ENCODE results near the gene TOR3A. TPM values are rescaled to one million over a fixed set of nuclear protein-coding genes. Genes with fewer than 3 reads are reported as not detected.
"Not testable (repeated sequence)": the region's sequence is repeated elsewhere in the genome, so short reads cannot be mapped to it uniquely, and the experiment has no call there.

TOR3A gene
- total RNA-seq (2014; rRNA removed; shearing (Covaris generic)), result 82.1 and 98.0 TPM in 2 replicates
- 140 and 227 TPM in 2 replicates for polyA plus RNA-seq (2014; cell fraction: nucleus; rRNA removed)

DNA sequence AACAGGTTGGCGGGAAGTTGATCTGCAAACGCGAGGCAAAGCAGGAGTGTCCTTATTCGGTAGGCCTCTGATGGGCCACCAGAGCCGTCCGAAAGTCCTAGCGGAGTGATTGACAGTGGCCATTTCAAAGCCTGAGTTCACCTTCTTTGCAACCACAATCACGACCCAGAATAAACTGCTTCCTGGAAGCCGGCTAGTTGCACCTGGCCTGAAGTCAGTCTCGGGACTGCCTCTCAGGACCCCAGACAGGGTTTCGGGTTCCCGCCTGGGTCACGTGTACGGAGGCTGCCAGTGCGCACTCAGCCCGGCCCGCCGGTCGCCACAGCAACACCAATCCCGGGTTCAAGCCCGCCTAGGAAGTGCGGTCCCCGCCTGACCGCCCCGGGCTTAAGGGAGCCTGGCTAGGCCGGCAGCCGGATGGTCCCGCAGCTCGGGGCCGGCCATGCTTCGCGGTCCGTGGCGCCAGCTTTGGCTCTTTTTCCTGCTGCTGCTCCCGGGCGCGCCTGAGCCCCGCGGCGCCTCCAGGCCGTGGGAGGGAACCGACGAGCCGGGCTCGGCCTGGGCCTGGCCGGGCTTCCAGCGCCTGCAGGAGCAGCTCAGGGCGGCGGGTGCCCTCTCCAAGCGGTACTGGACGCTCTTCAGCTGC, at the start of gene TOR3A:
Gene TOR3A (plus strand): TSS at position 384 of the 646 bp plus-strand sequence. CDS start 59 bp downstream, at position 443.
- DNase-seq (ENCODE audit: extremely low read depth, low read depth), result peak; percentile 85

GRCh38 chr1:179034720-179035119, 47.1 kb upstream of the TOR3A start:
- DNase-seq (ENCODE audit: extremely low read depth, low read depth), result no peak

GRCh38 chr1:179036844-179037465, 44.9 kb upstream of the TOR3A start:
- DNase-seq (ENCODE audit: extremely low read depth, low read depth), result no peak

DNA sequence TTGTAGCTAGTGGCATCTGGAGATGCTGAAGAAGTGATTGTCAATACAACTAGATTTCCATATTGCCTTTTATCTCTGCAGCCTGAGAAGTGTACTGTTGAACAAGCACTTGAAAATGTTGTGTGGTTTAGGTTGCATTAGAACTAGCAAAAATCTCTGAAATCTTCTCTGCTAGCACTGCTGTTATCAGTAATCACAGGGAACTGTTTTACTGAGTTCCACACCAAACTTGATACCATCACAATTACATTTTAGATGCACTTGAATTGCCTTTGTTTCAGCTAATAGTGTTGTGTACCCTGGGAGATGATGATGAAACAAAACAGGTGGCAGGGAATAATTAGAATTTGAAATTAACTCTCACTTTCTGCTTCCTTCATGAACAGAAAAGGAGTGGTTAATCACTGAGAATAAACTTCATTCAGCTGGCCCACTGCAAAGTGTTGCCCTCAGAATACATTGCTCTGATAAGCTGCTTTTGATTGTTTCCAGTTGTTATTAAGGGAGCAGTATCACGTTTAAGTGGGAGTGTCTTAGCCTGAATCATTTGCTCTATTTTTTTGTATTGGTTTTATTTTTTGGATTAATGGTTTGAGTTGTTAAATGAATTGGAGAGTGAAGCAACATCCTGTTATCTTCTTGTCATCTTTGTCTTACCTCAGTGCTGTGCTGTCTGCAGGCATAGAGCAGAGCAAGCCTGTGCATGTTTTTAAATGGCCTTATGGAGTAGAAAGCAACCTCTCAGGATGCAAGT, 43.2 kb upstream of the TOR3A start:
- no peak for DNase-seq (ENCODE audit: extremely low read depth, low read depth)

DNA sequence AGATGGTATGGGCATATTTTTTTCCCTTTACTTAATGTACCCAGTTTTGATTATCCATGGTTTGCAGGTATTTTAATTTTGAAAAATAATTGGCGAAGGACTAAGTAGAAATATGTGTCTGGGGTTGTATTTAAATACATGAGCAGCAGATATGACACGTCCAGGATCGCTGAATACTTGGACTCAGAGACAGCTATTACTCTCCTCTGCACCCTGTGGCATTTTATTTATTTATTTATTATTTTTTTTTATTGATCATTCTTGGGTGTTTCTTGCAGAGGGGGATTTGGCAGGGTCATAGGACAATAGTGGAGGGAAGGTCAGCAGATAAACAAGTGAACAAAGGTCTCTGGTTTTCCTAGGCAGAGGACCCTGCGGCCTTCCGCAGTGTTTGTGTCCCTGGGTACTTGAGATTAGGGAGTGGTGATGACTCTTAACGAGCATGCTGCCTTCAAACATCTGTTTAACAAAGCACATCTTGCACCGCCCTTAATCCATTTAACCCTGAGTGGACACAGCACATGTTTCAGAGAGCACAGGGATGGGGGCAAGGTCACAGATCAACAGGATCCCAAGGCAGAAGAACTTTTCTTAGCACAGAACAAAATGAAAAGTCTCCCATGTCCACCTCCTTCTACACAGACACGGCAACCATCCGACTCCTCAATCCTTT, 42.2 kb upstream of the TOR3A start:
- DNase-seq (ENCODE audit: extremely low read depth, low read depth), result not testable (repeated sequence)

- DNase-seq (ENCODE audit: extremely low read depth, low read depth), result not testable (repeated sequence)
Measured at GRCh38 chr1:179040175-179040551, 41.7 kb upstream of the TOR3A start.

GRCh38 chr1:179042087-179042486, 39.8 kb upstream of the TOR3A start:
- no peak for DNase-seq (ENCODE audit: extremely low read depth, low read depth)

GRCh38 chr1:179042700-179043099, 39.2 kb upstream of the TOR3A start:
- DNase-seq (ENCODE audit: extremely low read depth, low read depth), result no peak

- DNase-seq (ENCODE audit: extremely low read depth, low read depth), result no peak
Measured at GRCh38 chr1:179043266-179043665, 38.6 kb upstream of the TOR3A start.

DNA sequence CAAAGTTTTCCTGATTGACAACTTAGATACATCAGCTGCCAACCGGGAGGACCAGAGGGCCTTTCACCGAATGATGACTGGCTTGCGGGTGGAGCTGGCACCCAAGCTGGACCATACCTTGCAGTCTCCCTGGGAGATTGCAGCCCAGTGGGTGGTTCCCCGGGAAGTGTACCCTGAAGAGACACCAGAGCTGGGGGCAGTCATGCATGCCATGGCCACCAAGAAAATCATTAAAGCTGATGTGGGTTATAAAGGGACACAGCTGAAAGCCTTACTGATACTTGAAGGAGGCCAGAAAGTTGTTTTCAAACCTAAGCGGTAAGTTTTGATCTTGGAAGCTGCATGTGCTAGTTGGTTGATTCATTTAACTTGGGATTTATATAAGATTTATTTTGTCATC, 38.0 kb upstream of the TOR3A start:
- DNase-seq (ENCODE audit: extremely low read depth, low read depth), result no peak

GRCh38 chr1:179046808-179047635, 34.8 kb upstream of the TOR3A start:
- no peak for DNase-seq (ENCODE audit: extremely low read depth, low read depth)

DNA sequence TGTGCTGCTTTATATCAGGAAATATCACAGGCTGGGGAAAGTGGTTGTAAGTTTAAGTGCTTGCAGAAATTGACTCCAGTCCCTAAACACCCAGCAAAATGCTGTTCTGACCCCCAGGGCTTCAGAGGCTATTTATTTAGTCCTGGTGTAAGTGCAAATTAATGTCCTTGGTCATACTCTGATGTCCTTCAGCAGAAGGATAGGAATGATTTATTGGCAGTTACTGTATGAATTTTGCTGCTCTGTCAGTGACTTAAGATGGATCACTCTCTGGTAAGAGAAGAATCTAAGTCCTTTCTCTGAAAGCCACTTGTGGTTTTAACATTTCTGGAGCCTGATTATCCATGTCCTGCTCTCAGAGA, 34.3 kb upstream of the TOR3A start:
- no peak for DNase-seq (ENCODE audit: extremely low read depth, low read depth)

- DNase-seq (ENCODE audit: extremely low read depth, low read depth), result no peak
Measured at GRCh38 chr1:179048339-179049124, 33.3 kb upstream of the TOR3A start.

DNA sequence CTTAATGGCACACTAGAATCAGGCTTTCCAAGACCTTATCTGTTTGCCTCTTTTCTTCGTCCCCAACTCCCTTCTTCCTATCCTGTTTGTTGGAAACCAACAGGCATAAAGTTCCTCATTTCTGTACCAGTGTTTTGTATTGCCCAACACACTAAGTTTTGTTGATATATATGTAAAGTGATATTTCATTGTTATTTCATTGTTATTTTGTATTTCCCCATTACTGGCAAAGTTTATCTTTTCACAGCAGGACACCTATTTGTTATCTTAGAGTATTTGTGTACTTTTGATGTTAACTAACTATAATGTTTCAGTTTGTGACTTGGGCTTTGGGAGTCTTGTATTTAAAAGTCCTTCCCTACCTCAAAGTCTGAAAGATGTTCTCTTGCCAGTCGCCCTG, 29.1 kb upstream of the TOR3A start:
- no peak for DNase-seq (ENCODE audit: extremely low read depth, low read depth)

GRCh38 chr1:179053486-179053885, 28.4 kb upstream of the TOR3A start:
- DNase-seq (ENCODE audit: extremely low read depth, low read depth), result no peak

DNA sequence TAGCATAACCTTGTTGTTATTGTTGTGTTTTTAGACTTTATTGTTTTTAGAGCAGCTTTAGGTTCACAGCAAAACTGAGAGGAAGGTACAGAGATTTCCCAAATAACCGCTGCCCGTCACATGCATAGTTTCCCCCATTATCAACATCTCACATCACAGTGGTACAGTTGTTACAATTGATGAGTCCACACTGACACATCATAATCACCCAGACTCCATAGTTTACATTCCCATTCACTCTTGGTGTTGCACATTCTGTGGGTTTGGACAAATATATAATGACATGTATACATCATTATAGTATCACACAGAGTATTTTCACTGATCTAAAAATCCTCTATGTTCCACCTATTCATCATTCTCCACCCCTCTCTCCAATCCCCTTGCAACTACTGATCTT, 25.9 kb upstream of the TOR3A start:
- no peak for DNase-seq (ENCODE audit: extremely low read depth, low read depth)

DNA sequence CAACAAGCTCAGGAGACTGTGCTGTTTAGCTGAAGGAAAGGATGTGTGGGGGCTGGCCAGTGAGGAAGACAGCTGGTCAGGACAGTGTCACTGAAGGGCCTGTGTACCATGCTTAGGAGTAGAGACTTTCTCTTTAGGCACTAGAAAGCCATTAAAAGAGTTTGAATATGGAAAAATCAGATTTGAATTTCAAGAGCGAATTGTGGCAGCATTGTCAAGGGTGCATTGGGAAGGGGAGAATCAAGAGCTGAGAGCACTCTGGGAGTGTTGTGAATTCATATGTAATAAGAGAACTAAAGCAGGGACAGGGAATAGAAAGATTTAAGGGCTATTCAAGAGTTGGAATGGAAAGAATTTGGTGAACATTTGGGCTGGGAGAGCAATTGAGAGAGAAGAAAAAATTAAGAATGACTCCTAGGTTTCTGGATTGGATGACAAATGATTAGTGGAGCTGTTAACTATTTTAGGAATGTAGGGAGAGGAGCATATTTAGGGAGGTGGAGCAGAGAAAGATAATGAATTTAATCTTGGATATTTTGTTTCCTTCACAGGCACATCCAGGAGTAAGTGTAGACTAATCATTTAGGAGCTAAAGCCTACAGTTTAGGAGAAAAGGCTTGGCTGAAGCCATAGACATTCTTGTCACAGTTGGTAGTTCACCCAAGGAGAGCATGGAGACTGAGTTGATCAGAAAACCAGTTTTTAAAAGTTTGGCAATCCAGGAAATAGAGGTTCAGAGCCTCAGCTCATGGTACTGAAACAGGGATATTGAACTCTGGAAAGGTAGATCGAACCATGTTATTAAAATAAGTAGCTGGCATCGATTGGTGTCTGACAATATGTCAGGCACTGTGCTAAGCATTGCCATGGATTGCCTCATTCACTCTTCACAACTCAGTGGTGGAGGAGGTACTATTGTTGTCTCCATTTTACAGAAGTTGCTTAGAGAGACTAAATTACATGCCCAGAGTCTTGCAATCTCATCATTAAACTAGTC, 23.1 kb upstream of the TOR3A start:
- DNase-seq (ENCODE audit: extremely low read depth, low read depth), result peak; percentile 58

All from NCI-H460 (cell line).